Muscle layer of colon (tissue), 2 donors: ENCODE results near the gene ZNF526.

Experiments used
- H3K27ac ChIP-seq: one replicate; pipeline ENCODE4 v1.7.0; 2013; ENCODE audit warnings: low read depth, mild to moderate bottlenecking, low read length, moderate library complexity
- H3K27me3 ChIP-seq, 2 donors: one replicate each; pipeline ENCODE4 v1.7.0; 2013; ENCODE audit warnings: low read length in 2 of 2, mild to moderate bottlenecking in 2 of 2; ENCODE audit not compliant: insufficient read depth in 2 of 2, control insufficient read depth in 1 of 2
- H3K36me3 ChIP-seq: one replicate; pipeline ENCODE4 v1.7.0; 2013; ENCODE audit warnings: mild to moderate bottlenecking, low read length; ENCODE audit not compliant: insufficient read depth
- H3K4me1 ChIP-seq: one replicate; pipeline ENCODE4 v1.7.0; 2013; ENCODE audit warnings: mild to moderate bottlenecking, low read length; ENCODE audit not compliant: insufficient read depth
- H3K4me3 ChIP-seq, 2 donors: one replicate each; pipeline ENCODE4 v1.7.0; 2013; ENCODE audit warnings: low read length in 2 of 2, low read depth in 1 of 2, mild to moderate bottlenecking in 1 of 2, moderate library complexity in 1 of 2
- H3K9ac ChIP-seq: one replicate; pipeline ENCODE4 v1.7.0; 2013; ENCODE audit warnings: low read length
- H3K9me3 ChIP-seq: one replicate; pipeline ENCODE4 v1.7.0; 2013; ENCODE audit warnings: mild to moderate bottlenecking, low read length
- donor health status: abdominal sarcoma.
- donor health status: Adenocarcinoma of cecum.

Gene ZNF526

DNA sequence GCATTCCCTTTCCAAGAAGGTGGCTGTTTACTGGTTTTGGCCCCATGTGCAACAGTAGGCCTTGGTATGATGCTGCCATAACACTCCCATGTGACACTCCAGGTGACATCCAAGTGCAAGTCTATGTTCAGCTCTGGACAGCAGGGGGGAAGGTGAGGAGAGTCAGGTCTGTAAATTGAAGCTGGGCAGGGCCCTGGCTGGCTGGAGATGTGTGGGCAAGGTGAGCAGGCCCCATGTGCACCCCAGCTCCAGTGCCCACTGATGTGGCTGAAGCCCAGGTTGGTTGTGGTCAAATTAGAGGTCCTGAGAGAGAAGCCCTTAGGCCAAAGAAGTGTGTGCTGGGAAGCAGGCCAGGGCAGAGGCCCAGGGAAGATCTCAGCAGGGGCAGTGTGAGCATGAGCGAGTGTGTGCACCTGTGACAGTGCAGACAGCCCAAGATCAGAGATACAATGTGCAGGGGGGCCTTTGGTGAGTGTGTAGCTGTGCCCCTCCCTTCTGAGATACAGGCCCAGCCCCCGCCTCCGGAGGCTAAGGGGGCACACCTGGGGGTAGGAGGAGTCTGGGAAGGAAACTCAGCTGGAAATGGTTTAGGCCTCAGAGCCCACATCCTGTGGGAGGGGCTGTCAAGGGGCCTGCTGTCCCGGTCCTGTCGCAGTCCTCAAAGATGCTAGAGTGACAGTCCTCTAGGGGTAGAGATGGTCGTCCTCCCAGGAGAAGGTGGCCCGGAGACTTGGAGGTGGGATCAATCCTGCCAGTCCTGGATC, 21.3 kb upstream of the ZNF526 start:
- Histone ChIP-seq H3K27me3 (no peaks in the 10 kb centered on the region), H3K27ac (no peak overlapping the region), H3K9me3 (no peaks in the 10 kb centered on the region), H3K4me3 (no peak overlapping the region), H3K4me1 (no peaks in the 10 kb centered on the region), H3K9ac (no peak overlapping the region), H3K36me3 (peaks cover 28% of the 10 kb centered on the region)

- Histone ChIP-seq H3K36me3 (peaks cover 33% of the 10 kb centered on the region), H3K27ac (no peak overlapping the region), H3K4me1 (no peaks in the 10 kb centered on the region), H3K4me3 (no peak overlapping the region), H3K9ac (no peak overlapping the region), H3K9me3 (no peaks in the 10 kb centered on the region), H3K27me3 (no peaks in the 10 kb centered on the region)
Observed at GRCh38 chr19:42199440-42200115, 20.5 kb upstream of the ZNF526 start.

DNA sequence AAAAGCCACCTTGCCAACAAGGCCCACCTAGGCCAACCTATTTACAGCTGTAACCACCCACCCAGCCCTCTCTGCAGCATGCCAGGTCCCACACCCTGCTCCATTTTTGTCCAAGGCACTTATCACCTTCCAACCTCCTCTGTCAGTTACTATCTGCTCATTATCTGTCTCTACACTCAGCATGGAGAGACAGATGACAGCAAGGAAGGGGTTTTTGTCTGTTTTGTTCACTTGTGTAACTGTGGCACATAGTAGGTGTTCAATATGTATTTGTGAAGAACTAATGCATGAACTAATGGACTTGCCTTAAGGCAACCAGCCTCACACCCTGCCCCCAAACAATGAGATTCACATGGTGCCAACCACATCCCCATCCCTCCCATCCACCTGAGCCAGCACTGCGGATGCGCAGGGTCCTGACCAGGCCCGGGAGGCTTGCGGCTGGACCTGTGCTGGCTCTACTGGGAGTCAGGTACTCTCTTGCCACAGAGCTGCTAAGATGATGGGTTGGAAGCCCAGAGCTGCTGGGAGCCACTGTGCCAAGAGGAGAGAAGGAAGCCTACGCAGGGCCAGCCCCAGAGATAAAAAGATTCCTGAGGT, 19.9 kb upstream of the ZNF526 start:
- no peaks in the 10 kb centered on the region for H3K9me3 ChIP-seq
- H3K27ac ChIP-seq = no peak overlapping the region
- H3K36me3 ChIP-seq = peaks cover 38% of the 10 kb centered on the region
- H3K9ac ChIP-seq = no peak overlapping the region
- H3K4me3 ChIP-seq = no peak overlapping the region
- no peaks in the 10 kb centered on the region for H3K27me3 ChIP-seq
- no peaks in the 10 kb centered on the region for H3K4me1 ChIP-seq

DNA sequence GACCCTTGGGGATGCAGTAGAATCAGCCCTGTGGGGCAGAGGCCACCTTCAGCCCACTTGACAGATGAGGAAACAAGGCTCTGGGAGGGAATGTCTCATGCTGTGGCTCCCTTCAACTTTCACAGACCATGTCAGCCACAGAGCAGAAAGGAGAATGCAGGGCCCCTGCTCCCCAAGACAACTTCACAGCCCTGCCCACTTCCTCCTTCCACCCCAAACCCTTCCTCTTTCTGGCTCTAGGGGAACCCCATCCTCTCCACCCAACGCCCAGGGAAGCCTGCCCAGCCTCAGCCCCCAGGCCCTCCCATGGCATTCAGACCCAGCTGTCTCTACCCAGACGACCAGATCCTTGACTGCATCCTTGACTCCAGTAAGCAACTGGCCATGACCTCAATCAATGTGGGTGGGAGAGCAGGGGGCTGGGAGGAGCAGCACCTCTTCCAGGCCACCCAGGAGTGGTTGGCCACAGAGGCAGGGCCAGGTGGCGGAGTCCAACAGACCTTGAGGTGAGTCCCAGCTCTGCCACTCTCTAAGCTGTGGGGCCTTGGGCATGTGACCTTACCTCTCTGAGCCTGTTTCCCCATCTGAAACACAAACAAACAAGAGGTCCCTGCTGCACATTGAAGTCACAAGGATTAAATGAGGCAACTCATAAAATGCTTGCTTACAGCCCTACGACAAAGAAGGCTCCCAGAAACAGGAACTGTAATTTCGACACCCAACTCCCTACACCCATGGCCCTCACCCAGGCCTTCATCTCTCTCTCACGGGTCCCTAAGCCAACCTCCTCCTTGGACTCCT, 18.4 kb upstream of the ZNF526 start:
- Histone ChIP-seq H3K9me3 (no peaks in the 10 kb centered on the region), H3K4me3 (no peak overlapping the region), H3K36me3 (peaks cover 45% of the 10 kb centered on the region), H3K9ac (no peak overlapping the region), H3K4me1 (no peaks in the 10 kb centered on the region), H3K27me3 (no peaks in the 10 kb centered on the region), H3K27ac (no peak overlapping the region)

DNA sequence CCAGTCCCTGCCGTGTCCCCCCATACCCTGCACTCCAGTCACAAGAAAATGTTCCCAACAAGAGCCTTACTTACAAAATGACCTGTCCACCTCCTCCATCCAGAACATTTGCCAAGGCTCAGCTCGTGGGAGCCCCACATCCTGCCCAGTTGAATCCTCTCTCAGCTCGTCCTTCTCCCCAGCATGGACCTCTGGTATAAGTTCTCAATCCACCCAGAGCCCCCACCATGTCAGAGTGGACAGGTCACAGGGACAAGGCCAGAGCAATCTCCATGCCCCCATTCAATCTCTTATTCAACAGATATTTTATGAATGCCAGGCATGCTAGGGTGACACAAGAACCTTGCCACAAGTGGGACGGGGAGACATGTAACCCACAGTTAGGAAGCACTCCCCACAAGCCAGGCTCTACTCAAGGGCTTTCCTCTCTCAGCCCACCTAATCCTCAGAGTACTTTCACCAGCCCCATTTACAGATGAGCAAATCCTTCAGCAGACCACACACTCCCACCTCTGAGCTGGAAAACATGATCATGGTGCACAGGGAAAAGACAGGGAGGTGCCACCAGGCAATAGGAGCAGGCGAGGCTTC, 17.7 kb upstream of the ZNF526 start:
- H3K4me1 ChIP-seq = no peaks in the 10 kb centered on the region
- no peaks in the 10 kb centered on the region for H3K9me3 ChIP-seq
- H3K27ac ChIP-seq = no peak overlapping the region
- no peak overlapping the region for H3K9ac ChIP-seq
- H3K27me3 ChIP-seq = no peaks in the 10 kb centered on the region
- no peak overlapping the region for H3K4me3 ChIP-seq
- peaks cover 52% of the 10 kb centered on the region for H3K36me3 ChIP-seq

DNA sequence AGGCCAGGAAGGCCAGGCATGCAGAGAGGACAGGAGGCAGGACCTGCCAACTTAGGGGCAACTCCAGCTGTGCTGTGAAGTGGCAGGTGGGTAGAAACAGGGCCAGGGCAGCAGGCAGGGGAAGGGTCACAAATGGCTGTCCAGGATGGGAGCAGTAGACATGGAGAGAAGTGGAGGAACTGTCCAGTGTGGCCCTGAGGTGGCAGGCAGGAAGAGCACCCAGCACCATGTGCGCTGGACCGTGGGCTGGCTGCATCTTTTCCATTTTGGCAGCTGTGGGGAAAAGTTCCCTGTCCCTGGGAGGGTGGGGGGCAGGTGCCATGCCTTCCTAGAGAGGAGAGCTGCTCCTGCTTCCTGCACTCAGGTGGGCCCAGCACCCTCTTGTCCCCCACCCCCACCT, 16.4 kb upstream of the ZNF526 start:
- Histone ChIP-seq H3K9ac (no peak overlapping the region), H3K4me3 (no peak overlapping the region), H3K9me3 (no peaks in the 10 kb centered on the region), H3K4me1 (no peaks in the 10 kb centered on the region), H3K27me3 (no peaks in the 10 kb centered on the region), H3K36me3 (peaks cover 60% of the 10 kb centered on the region), H3K27ac (no peak overlapping the region)

GRCh38 chr19:42204664-42205063, 15.4 kb upstream of the ZNF526 start:
- Histone ChIP-seq H3K9me3 (no peaks in the 10 kb centered on the region), H3K4me3 (no peak overlapping the region), H3K27ac (no peak overlapping the region), H3K27me3 (no peaks in the 10 kb centered on the region), H3K4me1 (no peaks in the 10 kb centered on the region), H3K36me3 (peaks cover 60% of the 10 kb centered on the region), H3K9ac (no peak overlapping the region)

DNA sequence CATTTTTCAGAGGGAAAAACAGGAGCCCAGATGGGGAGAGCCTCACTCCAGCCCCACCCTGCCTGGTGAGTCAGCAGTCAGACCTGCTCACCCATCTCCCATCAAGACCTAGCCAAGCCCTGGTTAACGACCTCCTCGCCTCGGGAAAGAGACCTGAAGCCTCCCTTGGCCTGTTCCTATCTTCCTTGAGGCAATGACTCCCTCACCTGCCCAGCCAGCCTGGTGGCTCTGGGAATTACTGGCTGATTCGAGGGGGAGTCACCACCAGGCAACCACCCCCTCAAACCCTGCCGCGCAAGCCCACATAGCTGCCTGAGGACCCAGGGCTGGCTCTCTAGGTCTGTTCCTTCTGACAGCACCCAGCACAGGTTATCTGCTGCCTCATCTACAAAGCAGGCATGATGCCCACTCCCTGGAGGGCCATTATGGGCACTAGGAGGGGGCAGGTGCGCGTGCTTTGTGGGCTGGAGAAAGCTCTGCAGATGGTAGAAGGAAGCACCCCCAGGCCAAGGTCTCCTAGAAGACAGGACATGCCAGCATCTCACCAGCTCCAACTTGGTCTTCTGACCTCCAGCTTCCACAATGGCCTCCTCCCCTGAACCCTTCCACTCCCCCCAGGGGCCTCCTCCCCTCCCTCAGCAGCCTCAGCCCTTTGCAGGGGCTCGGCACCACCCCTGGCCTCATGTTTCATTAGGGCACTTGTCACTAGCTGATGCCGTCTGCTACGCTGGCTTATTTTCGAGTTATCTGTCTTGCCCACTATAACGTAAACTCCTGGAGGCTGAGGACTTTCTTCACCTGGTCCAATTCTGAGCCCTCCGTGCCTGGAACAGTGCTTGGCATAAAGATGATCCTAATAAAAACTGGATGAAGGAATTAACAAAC, 13.0 kb upstream of the ZNF526 start:
- Histone ChIP-seq H3K4me3 (no peak overlapping the region), H3K27me3 (no peaks in the 10 kb centered on the region), H3K36me3 (peaks cover 60% of the 10 kb centered on the region), H3K9ac (no peak overlapping the region), H3K27ac (no peak overlapping the region), H3K4me1 (no peaks in the 10 kb centered on the region), H3K9me3 (no peaks in the 10 kb centered on the region)

- peaks cover 53% of the 10 kb centered on the region for H3K36me3 ChIP-seq
- H3K9ac ChIP-seq = no peak overlapping the region
- no peaks in the 10 kb centered on the region for H3K4me1 ChIP-seq
- H3K4me3 ChIP-seq = no peak overlapping the region
- no peaks in the 10 kb centered on the region for H3K9me3 ChIP-seq
- H3K27me3 ChIP-seq = no peaks in the 10 kb centered on the region
- H3K27ac ChIP-seq = no peak overlapping the region
Observed at GRCh38 chr19:42207767-42208271, 12.3 kb upstream of the ZNF526 start.

GRCh38 chr19:42208612-42209011, 11.5 kb upstream of the ZNF526 start:
- H3K9me3 ChIP-seq = no peaks in the 10 kb centered on the region
- H3K27ac ChIP-seq = no peak overlapping the region
- H3K27me3 ChIP-seq = no peaks in the 10 kb centered on the region
- H3K4me1 ChIP-seq = no peaks in the 10 kb centered on the region
- H3K36me3 ChIP-seq = peaks cover 54% of the 10 kb centered on the region
- H3K9ac ChIP-seq = no peak overlapping the region
- no peak overlapping the region for H3K4me3 ChIP-seq
